GM12864 (cell line): ENCODE data around the gene TRAPPC2L.

Source experiments
- DNase-seq: peaks from one replicate; pipeline ENCODE4 v3.0.0-alpha.2; 2011; ENCODE audit warnings: low read depth
- H3K4me3 ChIP-seq: 2 replicates; pipeline ENCODE4 v1.5.1; 2011; ENCODE audit warnings: mild to moderate bottlenecking, low read depth, low read length, control low read depth
- CTCF ChIP-seq: IDR thresholded peaks from 2 replicates; pipeline ENCODE4 v1.5.1; 2011; ENCODE audit warnings: low read depth, mild to moderate bottlenecking, moderate library complexity, low read length, control low read depth, inconsistent platforms; ENCODE audit errors: missing control alignments

TRAPPC2L gene

GRCh38 chr16:88877564-88878289 lies 20.8 kb downstream of the TRAPPC2L start:
- DNase-seq = no peak
- no peak overlapping the region for H3K4me3 ChIP-seq
- no peak for TF ChIP-seq CTCF

DNA sequence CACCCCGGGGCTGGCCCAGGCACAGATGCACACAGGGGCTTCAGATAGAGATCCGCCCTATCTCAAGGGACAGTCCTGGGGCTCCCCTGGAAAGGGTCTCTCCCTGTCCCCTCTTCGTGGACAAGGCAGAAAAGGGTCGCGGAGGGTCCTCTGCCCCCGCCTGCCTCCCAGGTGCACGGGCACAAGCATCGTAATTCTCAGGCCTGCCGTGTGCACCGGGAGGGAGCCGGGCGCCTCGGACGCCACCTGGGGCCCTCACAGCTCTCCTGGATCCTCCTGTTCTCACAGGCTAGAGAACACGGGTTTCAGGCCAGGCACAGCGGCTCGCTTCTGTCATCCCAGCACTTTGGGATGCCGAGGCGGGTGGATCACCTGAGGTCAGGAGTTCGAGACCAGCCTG lies 21.4 kb downstream of the TRAPPC2L start:
- no peak overlapping the region for H3K4me3 ChIP-seq
- DNase-seq = no peak
- no peak for TF ChIP-seq CTCF

- DNase-seq = no peak
- no peak for TF ChIP-seq CTCF
- H3K4me3 ChIP-seq = no peak overlapping the region
Measured at GRCh38 chr16:88878967-88879787, 22.2 kb downstream of the TRAPPC2L start.

DNA sequence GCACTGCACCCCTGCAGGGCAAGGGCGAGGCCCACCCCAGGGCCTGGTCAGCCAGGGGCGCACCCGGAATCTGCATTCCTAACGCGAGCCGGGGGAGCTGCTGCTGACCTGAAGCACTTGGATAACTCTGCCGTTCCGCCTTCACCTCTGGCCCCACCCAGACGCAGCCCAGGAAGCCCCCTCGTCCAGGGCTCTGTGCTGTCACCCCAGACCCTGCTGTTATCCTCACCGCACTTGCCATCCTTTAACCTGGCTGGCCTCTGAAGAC lies 22.8 kb downstream of the TRAPPC2L start:
- no peak for TF ChIP-seq CTCF
- no peak for DNase-seq
- H3K4me3 ChIP-seq = no peak overlapping the region

DNA sequence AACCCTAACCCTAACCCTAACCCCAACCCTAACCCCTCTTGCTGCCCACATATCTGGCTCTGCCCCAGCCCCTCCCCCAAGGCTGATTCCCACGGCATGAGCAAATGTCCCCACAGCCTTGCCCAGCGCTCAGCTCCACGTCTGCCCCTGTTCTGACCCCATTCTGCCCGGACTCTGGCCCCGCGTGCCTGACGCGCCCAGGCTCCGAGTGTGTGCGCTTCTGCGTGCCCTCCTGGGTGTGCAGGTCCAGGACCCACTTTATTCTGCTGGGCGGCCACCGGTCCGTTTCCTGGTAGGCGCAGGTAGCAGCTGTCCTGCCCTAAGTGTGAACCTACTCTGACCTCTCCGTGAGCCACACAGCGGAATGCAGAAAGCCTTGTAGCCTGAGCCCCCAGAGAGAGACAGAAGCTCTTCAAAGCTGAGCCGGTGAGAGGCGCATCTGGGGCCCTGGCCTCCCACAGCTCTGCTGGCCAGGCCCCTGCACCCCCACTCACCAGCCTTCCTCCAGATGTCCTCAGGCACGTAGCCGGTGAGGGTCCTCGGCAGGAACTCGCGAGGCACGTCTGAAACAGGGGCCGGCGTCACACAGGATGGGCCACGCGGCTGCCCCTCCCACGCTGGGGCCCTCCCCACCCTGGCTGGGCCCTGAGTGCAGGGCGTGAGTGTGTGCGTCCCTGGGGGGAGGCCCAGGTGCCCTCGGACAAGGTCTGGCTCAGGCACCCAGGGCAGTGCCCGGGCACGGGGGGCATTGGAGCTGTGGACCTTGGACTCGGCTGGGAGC lies 23.5 kb downstream of the TRAPPC2L start:
- no peak for TF ChIP-seq CTCF
- no peak overlapping the region for H3K4me3 ChIP-seq
- no peak for DNase-seq

GRCh38 chr16:88881007-88881615 lies 24.2 kb downstream of the TRAPPC2L start:
- TF ChIP-seq CTCF = no peak
- DNase-seq = no peak
- no peak overlapping the region for H3K4me3 ChIP-seq
